DND-41 (cell line): ENCODE data around the gene LNX1.

Source experiments
- CTCF ChIP-seq: IDR thresholded peaks from 2 replicates; pipeline ENCODE4 v1.5.1; 2012; ENCODE audit warnings: borderline replicate concordance, low read length, moderate library complexity, mild to moderate bottlenecking; ENCODE audit not compliant: poor library complexity, severe bottlenecking; ENCODE audit errors: extremely low read depth
- EZH2 ChIP-seq: IDR thresholded peaks from 3 replicates; pipeline ENCODE4 v1.6.1; 2012; ENCODE audit warnings: borderline replicate concordance, low read depth, mild to moderate bottlenecking, moderate library complexity, low read length, inconsistent platforms; ENCODE audit not compliant: severe bottlenecking

- no peak for TF ChIP-seq CTCF
- TF ChIP-seq EZH2 = no peak
These were observed 47.7 kb downstream of the LNX1 start for GRCh38 chr4:53543561-53543960.
